GM23338 (cell line): ENCODE data around the gene HOMER1. TPM values are rescaled to one million over a fixed set of nuclear protein-coding genes. Genes with fewer than 3 reads are reported as not detected.

Source experiments
- ATAC-seq: fragments of 200-7000 bp; cut with Tn5 transposase; 3 replicates; pipeline ENCODE4 v1.9.1; 2020
- DNase-seq: peaks from one replicate; pipeline ENCODE4 v3.0.0-alpha.2; 2015; ENCODE audit warnings: low spot score
- H2AFZ ChIP-seq: fragments of 200-600 bp; sonication (generic); 2 replicates; pipeline ENCODE4 v1.8.0; 2016; ENCODE audit warnings: antibody characterized with exemption, mild to moderate bottlenecking, moderate library complexity
- H3F3A ChIP-seq: fragments of 200-600 bp; sonication (generic); replicated peaks from 2 replicates; pipeline ENCODE4 v1.8.0; 2017; ENCODE audit warnings: antibody characterized with exemption, mixed run types, low read depth
- H3K27ac ChIP-seq: fragments of 200-600 bp; sonication (generic); 2 replicates; pipeline ENCODE4 v1.6.1; 2016; ENCODE audit warnings: low read depth
- H3K27me3 ChIP-seq: fragments of 200-600 bp; sonication (generic); 2 replicates; pipeline ENCODE4 v1.8.0; 2016; ENCODE audit warnings: mild to moderate bottlenecking, mixed run types, moderate library complexity; ENCODE audit not compliant: insufficient read depth
- H3K36me3 ChIP-seq: fragments of 200-600 bp; sonication (generic); 2 replicates; pipeline ENCODE4 v1.8.0; 2016; ENCODE audit warnings: mild to moderate bottlenecking; ENCODE audit not compliant: insufficient read depth
- H3K4me1 ChIP-seq: fragments of 200-600 bp; sonication (generic); 2 replicates; pipeline ENCODE4 v1.8.0; 2016; ENCODE audit warnings: mild to moderate bottlenecking, moderate library complexity; ENCODE audit not compliant: insufficient read depth
- H3K4me2 ChIP-seq: fragments of 200-600 bp; sonication (generic); 2 replicates; pipeline ENCODE4 v1.7.1; 2017; ENCODE audit warnings: mixed run types
- H3K4me3 ChIP-seq: fragments of 200-600 bp; sonication (generic); 2 replicates; pipeline ENCODE4 v1.6.1; 2016; ENCODE audit warnings: mixed run types
- H3K79me2 ChIP-seq: fragments of 200-600 bp; sonication (generic); replicated peaks from 2 replicates; pipeline ENCODE4 v1.8.0; 2017; ENCODE audit warnings: mild to moderate bottlenecking; ENCODE audit not compliant: insufficient read depth
- H3K9me2 ChIP-seq: fragments of 200-600 bp; sonication (generic); 2 replicates; pipeline ENCODE4 v1.8.0; 2017; ENCODE audit not compliant: insufficient read depth
- H4K20me1 ChIP-seq: fragments of 200-600 bp; sonication (generic); replicated peaks from 2 replicates; pipeline ENCODE4 v1.8.0; 2017; ENCODE audit warnings: mild to moderate bottlenecking; ENCODE audit not compliant: insufficient read depth
- H3K27ac Mint-ChIP-seq: 2 replicates; pipeline ENCODE4 v1.8.0; 2020; ENCODE audit warnings: inconsistent platforms, mild to moderate bottlenecking, moderate library complexity, mixed read lengths
- H3K27me3 Mint-ChIP-seq: 3 replicates; pipeline ENCODE4 v1.8.0; 2022; ENCODE audit warnings: low read depth, mild to moderate bottlenecking, moderate library complexity, mixed read lengths, inconsistent platforms; ENCODE audit not compliant: insufficient read depth, poor library complexity
- H3K36me3 Mint-ChIP-seq: 3 replicates; pipeline ENCODE4 v1.8.0; 2021; ENCODE audit warnings: low read depth, mild to moderate bottlenecking, inconsistent platforms, moderate library complexity, mixed read lengths
- H3K4me1 Mint-ChIP-seq: 3 replicates; pipeline ENCODE4 v1.8.0; 2020; ENCODE audit warnings: mild to moderate bottlenecking, inconsistent platforms, mixed read lengths
- H3K4me3 Mint-ChIP-seq: 3 replicates; pipeline ENCODE4 v1.8.0; 2021; ENCODE audit warnings: moderate library complexity, mild to moderate bottlenecking, inconsistent platforms, mixed read lengths
- H3K9me3 Mint-ChIP-seq: 3 replicates; pipeline ENCODE4 v1.8.0; 2020; ENCODE audit warnings: moderate library complexity, mild to moderate bottlenecking, inconsistent platforms, mixed read lengths
- CREB1 ChIP-seq: fragments of 250-450 bp; sonication (Bioruptor Pico); IDR thresholded peaks from 2 replicates; pipeline ENCODE4 v1.5.0; 2020; ENCODE audit warnings: low read depth, mild to moderate bottlenecking, moderate library complexity
- EZH2 ChIP-seq: fragments of 200-600 bp; sonication (generic); IDR thresholded peaks from one replicate; pipeline ENCODE4 v1.8.0; 2017; ENCODE audit warnings: antibody characterized with exemption, mild to moderate bottlenecking, low read depth; ENCODE audit not compliant: unreplicated experiment
- JUNB ChIP-seq: IDR thresholded peaks from one replicate; pipeline ENCODE4 v1.6.1; 2016; ENCODE audit warnings: antibody characterized with exemption; ENCODE audit not compliant: unreplicated experiment
- NANOG ChIP-seq: IDR thresholded peaks from 2 replicates; pipeline ENCODE4 v1.6.1; 2016; ENCODE audit warnings: antibody characterized with exemption, borderline replicate concordance
- POLR2AphosphoS5 ChIP-seq: IDR thresholded peaks from 2 replicates; pipeline ENCODE4 v1.6.1; 2016; ENCODE audit warnings: antibody characterized with exemption, low read depth
- STAT1 ChIP-seq: IDR thresholded peaks from one replicate; pipeline ENCODE4 v1.6.1; 2016; ENCODE audit warnings: antibody characterized with exemption; ENCODE audit not compliant: unreplicated experiment
- ZNF114 ChIP-seq: fragments of 250-450 bp; sonication (Bioruptor Pico); IDR thresholded peaks from 2 replicates; pipeline ENCODE4 v1.5.0; 2020; ENCODE audit warnings: mild to moderate bottlenecking, moderate library complexity
- ZNF331 ChIP-seq: fragments of 250-450 bp; sonication (Bioruptor Pico); IDR thresholded peaks from 2 replicates; pipeline ENCODE4 v1.5.0; 2020; ENCODE audit warnings: low read depth, mild to moderate bottlenecking, moderate library complexity
- polyA plus RNA-seq: library from polyadenylated mRNA; unstranded; fragments of >200 nt; fragmentation: Nextera tagmentation; extraction: Ambion mirVana; gene quantifications from 2 replicates; pipeline ENCODE4 v1.2.1, GENCODE V29; 2016
- total RNA-seq: library from RNA; depleted of rRNA; stranded (reverse); fragments of >200 nt; shearing (Covaris generic); gene quantifications from 2 replicates; pipeline ENCODE4 v1.2.3, GENCODE V29; 2014
- TF ChIP-seq, protein P1 (sequence below): IDR thresholded peaks from 2 replicates; pipeline ENCODE4 v1.6.1; 2016; ENCODE audit warnings: antibody characterized with exemption
- TF ChIP-seq, protein P2 (sequence below): IDR thresholded peaks from one replicate; pipeline ENCODE4 v1.6.1; 2018; ENCODE audit warnings: antibody characterized with exemption; ENCODE audit not compliant: unreplicated experiment
- TF ChIP-seq, protein P3 (sequence below): fragments of 250-450 bp; sonication (Bioruptor Pico); IDR thresholded peaks from 2 replicates; pipeline ENCODE4 v1.5.0; 2020; ENCODE audit warnings: mild to moderate bottlenecking, moderate library complexity

HOMER1 gene
- total and polyA plus RNA-seq, 2 experiments from 2014 or later, result 45.1 to 80.3 TPM

DNA sequence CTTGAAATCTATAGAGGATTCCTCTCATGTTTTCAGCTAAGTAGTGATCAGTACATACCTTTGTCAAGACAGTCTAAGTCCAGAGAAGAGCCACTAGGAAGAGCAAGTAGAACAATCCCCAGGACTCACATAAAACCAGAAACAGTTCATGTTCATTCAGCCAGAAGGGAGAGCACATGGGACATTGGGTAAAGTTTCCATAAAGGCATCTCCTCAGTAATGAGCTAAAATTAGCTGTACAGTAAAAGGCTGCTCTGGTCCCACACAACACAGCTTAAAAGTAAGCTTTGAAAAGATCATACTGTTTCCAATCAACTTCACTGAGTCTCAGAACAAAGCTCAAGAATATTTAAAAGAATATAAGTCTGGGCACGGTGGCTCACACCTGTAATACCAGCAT is 32.4 kb downstream of the HOMER1 start:
- Histone ChIP-seq H4K20me1 (peaks cover 2% of the 10 kb centered on the region; the same call in 1 of the 2 replicates), H3K9me2 (no peaks in the 10 kb centered on the region), H3K36me3 (no peaks in the 10 kb centered on the region), H3K4me1 (peaks cover 27% of the 10 kb centered on the region), H3F3A (no peaks in the 10 kb centered on the region), H3K4me2 (no peak overlapping the region), H2AFZ (no peak overlapping the region), H3K4me3 (no peak overlapping the region), H3K27ac (no peak overlapping the region), H3K79me2 (peaks cover 99% of the 10 kb centered on the region), H3K27me3 (no peaks in the 10 kb centered on the region)
- TF ChIP-seq JUNB (no peak), EZH2 (no peak), CREB1 (no peak), STAT1 (no peak), ZNF331 (CRISPR knock-in tag) (no peak), ZNF114 (no peak), NANOG (no peak), POLR2AphosphoS5 (no peak)
- TF ChIP-seq, protein P1, sequence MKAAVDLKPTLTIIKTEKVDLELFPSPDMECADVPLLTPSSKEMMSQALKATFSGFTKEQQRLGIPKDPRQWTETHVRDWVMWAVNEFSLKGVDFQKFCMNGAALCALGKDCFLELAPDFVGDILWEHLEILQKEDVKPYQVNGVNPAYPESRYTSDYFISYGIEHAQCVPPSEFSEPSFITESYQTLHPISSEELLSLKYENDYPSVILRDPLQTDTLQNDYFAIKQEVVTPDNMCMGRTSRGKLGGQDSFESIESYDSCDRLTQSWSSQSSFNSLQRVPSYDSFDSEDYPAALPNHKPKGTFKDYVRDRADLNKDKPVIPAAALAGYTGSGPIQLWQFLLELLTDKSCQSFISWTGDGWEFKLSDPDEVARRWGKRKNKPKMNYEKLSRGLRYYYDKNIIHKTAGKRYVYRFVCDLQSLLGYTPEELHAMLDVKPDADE, result no peak
- TF ChIP-seq, protein P2, sequence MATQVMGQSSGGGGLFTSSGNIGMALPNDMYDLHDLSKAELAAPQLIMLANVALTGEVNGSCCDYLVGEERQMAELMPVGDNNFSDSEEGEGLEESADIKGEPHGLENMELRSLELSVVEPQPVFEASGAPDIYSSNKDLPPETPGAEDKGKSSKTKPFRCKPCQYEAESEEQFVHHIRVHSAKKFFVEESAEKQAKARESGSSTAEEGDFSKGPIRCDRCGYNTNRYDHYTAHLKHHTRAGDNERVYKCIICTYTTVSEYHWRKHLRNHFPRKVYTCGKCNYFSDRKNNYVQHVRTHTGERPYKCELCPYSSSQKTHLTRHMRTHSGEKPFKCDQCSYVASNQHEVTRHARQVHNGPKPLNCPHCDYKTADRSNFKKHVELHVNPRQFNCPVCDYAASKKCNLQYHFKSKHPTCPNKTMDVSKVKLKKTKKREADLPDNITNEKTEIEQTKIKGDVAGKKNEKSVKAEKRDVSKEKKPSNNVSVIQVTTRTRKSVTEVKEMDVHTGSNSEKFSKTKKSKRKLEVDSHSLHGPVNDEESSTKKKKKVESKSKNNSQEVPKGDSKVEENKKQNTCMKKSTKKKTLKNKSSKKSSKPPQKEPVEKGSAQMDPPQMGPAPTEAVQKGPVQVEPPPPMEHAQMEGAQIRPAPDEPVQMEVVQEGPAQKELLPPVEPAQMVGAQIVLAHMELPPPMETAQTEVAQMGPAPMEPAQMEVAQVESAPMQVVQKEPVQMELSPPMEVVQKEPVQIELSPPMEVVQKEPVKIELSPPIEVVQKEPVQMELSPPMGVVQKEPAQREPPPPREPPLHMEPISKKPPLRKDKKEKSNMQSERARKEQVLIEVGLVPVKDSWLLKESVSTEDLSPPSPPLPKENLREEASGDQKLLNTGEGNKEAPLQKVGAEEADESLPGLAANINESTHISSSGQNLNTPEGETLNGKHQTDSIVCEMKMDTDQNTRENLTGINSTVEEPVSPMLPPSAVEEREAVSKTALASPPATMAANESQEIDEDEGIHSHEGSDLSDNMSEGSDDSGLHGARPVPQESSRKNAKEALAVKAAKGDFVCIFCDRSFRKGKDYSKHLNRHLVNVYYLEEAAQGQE, result no peak
- TF ChIP-seq, protein P3, sequence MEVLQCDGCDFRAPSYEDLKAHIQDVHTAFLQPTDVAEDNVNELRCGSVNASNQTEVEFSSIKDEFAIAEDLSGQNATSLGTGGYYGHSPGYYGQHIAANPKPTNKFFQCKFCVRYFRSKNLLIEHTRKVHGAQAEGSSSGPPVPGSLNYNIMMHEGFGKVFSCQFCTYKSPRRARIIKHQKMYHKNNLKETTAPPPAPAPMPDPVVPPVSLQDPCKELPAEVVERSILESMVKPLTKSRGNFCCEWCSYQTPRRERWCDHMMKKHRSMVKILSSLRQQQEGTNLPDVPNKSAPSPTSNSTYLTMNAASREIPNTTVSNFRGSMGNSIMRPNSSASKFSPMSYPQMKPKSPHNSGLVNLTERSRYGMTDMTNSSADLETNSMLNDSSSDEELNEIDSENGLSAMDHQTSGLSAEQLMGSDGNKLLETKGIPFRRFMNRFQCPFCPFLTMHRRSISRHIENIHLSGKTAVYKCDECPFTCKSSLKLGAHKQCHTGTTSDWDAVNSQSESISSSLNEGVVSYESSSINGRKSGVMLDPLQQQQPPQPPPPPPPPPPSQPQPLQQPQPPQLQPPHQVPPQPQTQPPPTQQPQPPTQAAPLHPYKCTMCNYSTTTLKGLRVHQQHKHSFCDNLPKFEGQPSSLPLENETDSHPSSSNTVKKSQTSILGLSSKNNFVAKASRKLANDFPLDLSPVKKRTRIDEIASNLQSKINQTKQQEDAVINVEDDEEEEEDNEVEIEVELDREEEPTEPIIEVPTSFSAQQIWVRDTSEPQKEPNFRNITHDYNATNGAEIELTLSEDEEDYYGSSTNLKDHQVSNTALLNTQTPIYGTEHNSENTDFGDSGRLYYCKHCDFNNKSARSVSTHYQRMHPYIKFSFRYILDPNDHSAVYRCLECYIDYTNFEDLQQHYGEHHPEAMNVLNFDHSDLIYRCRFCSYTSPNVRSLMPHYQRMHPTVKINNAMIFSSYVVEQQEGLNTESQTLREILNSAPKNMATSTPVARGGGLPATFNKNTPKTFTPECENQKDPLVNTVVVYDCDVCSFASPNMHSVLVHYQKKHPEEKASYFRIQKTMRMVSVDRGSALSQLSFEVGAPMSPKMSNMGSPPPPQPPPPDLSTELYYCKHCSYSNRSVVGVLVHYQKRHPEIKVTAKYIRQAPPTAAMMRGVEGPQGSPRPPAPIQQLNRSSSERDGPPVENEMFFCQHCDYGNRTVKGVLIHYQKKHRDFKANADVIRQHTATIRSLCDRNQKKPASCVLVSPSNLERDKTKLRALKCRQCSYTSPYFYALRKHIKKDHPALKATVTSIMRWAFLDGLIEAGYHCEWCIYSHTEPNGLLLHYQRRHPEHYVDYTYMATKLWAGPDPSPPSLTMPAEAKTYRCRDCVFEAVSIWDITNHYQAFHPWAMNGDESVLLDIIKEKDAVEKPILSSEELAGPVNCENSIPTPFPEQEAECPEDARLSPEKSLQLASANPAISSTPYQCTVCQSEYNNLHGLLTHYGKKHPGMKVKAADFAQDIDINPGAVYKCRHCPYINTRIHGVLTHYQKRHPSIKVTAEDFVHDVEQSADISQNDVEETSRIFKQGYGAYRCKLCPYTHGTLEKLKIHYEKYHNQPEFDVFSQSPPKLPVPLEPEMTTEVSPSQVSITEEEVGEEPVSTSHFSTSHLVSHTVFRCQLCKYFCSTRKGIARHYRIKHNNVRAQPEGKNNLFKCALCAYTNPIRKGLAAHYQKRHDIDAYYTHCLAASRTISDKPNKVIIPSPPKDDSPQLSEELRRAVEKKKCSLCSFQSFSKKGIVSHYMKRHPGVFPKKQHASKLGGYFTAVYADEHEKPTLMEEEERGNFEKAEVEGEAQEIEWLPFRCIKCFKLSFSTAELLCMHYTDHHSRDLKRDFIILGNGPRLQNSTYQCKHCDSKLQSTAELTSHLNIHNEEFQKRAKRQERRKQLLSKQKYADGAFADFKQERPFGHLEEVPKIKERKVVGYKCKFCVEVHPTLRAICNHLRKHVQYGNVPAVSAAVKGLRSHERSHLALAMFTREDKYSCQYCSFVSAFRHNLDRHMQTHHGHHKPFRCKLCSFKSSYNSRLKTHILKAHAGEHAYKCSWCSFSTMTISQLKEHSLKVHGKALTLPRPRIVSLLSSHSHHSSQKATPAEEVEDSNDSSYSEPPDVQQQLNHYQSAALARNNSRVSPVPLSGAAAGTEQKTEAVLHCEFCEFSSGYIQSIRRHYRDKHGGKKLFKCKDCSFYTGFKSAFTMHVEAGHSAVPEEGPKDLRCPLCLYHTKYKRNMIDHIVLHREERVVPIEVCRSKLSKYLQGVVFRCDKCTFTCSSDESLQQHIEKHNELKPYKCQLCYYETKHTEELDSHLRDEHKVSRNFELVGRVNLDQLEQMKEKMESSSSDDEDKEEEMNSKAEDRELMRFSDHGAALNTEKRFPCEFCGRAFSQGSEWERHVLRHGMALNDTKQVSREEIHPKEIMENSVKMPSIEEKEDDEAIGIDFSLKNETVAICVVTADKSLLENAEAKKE (CRISPR knock-in tag), result no peak
- peaks cover 4% of the 10 kb centered on the region; the same call in 2 of the 3 replicates for H3K36me3 Mint-ChIP-seq
- H3K4me3 Mint-ChIP-seq, result no peak overlapping the region
- ATAC-seq, result no peak
- peaks cover 47% of the 10 kb centered on the region for H3K4me1 Mint-ChIP-seq
- no peaks in the 10 kb centered on the region for H3K9me3 Mint-ChIP-seq
- H3K27ac Mint-ChIP-seq, result no peak overlapping the region; the same call in 1 of the 2 replicates
- no peak for DNase-seq
- H3K27me3 Mint-ChIP-seq, result no peaks in the 10 kb centered on the region
